HG02623 (cell line): ENCODE data around the gene PRKAR1A.
"Not testable (repeated sequence)": the region's sequence is repeated elsewhere in the genome, so short reads cannot be mapped to it uniquely, and the experiment has no call there.

Experiments
- ATAC-seq: cut with Tn5 transposase; IDR thresholded peaks from one replicate; pipeline ENCODE4 v1.9.1; 2021; ENCODE audit warnings: moderate library complexity; ENCODE audit not compliant: unreplicated experiment

Gene PRKAR1A

DNA sequence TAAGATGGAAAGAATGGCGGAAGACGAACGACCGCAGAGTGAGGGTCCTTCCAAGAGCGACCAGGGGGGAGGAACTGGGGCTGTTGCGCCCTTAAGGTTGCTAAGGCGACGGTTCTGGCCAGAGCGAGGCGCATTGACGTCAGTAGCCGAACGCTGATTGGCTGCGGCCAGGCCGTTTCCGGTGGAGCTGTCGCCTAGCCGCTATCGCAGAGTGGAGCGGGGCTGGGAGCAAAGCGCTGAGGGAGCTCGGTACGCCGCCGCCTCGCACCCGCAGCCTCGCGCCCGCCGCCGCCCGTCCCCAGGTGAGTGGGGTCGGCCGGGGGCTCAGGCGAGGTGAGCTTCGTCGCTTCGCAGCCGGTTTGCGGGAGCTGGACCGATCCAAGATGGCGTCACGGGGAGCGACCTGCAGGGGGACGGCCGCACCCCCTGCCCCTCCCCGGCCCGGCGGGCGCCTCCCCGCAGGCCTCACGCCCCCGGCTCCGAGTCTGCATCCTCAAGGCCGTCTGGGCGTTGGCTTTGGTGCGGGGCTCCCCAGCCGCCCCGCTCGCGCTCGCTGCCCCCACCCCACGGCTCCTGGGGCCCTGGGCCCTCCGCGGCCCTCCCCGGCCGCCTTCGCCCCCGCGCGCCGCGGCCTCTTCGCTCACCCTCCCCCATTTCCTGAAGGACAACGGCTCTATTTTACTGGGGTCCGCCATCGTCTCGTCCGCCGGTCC, at the start of gene PRKAR1A:
TSS of gene PRKAR1A (plus strand) at position 184 of the 713 bp plus-strand sequence. CDS start 2,970 bp downstream, outside the sequence.
- ATAC-seq, result peak; percentile 92

DNA sequence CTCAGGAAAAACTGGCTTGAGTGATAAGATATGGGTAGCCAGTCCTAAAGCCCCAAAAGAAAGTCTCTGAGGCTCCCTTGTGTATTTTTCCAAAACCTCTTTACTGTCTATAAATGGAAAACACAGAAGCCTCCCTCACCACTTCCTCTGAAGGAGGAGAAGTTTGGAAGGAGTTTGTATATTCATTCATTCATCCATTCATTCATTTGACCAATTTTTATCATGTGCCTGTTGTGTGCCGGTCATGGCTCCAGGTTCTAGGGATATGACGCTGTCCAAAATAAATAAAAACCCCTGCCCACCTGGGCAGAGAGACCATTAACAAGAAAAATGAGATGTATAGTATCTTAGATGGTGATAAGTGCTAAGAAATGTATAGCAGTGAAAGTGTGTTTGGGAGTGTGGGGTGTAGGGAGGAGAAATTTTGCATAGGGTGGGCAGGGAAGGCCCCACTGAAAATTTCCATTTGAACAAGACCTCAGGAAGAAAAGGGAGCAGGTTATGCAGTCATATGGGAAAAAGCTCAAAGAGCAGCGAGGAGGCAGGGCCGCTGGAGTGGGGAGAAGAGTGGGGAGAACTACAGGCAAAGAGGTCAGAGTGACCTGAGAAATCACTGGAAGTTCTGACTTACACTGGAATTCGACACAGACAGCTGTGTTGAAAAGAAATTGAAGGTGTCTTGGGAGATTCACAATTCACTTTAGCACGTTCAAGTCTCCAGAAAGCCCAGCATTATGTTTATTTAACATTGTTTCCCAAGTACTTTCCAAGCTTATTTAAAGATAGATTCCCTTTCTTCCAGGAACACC, 48.8 kb upstream of the PRKAR1A start:
- no peak for ATAC-seq

DNA sequence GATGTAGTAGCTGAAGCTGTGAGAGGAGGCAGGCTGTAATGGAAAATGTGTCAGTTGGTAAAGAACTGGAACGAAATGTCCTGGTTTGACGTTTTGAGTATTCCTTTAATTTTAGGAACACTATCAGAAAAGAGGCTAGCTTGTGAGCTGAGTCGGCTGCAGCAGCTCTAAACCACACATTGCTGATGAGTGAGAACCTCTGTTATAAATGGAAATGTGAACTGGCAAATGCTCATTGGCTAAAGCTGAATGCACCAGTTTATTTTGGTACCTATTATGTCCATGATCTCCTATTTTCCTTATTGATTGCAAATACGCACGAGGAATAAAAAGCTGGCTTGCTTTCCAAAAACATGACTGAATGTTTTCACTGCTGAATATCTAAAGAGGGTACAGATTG, 43.9 kb upstream of the PRKAR1A start:
- ATAC-seq, result no peak

DNA sequence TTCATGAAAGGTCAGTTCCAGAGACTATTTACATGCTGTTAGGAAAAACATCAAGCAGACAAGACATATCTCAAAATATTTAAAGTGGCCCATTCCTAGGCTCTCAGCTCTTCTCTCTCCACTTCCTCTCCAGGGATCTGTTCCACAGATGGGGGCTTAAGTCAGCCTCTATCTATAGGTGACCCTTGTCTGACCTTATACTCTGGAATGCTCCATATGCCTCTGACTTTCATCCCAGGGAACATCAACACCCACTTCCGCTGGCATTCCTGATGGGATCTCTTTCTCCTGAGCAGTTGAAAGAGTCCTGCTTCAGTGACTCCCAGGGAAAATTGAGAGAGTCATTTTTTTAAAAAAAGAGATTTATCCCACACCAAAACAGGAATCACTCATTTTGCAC, 43.4 kb upstream of the PRKAR1A start:
- ATAC-seq, result no peak

DNA sequence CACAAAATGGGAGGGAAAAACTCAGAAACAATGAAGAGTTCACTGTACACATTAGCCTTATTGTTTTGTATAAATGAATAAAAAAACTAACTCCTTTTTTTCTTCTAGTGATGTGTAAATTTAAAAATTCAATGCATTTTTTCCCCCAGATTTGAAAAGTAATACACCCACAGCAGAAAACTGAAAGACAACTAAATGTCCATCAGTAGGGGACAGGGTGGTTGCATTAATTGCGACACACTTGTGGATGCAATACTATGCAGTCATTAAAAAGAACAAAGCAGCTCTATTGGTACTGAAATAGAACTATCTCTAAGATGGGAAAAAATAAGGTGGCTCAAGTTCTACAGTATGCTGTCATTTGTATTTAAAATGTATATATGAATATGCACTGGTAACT, 41.3 kb upstream of the PRKAR1A start:
- ATAC-seq, result no peak

DNA sequence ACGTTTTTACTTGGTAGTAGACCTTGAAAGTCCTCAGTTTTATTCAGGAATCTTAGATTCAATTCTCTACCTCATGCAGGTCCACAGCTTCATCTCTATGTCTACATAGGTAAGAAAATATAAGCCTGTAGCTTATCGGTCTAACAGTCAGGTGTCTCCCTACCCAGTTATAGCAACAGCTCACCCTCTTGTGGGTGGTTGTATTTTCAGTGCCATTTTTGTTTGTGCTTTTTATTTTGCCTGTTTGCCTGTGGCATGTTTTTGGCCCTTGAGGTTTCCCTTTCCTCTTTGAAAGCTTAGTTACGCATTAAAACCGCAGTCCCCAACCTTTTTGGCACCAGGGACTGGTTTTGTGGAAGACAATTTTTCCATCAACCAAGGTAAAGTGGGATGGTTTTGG, 31.3 kb upstream of the PRKAR1A start:
- ATAC-seq, result no peak

DNA sequence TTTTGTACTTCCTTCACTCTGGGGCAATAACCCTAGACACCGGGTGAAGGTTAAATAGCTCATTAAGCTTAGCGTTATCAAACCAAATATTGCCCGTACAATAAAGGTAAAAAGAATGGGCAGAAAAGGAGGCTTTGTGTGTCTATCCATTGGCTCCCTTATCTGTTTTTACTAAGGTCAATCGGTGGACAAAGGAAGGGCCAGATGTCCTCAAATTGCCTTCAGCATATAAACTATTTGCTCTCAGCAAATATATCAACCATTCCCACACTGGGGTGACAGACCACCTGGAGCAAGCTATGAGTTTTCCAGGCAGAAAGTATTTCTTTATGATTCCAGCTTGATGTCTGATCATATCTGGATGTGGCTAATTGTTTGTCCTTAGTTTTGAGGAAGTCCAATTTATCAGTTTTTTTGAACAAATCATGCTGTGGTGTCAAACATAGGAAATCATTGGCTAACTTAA, 29.6 kb upstream of the PRKAR1A start:
- no peak for ATAC-seq

DNA sequence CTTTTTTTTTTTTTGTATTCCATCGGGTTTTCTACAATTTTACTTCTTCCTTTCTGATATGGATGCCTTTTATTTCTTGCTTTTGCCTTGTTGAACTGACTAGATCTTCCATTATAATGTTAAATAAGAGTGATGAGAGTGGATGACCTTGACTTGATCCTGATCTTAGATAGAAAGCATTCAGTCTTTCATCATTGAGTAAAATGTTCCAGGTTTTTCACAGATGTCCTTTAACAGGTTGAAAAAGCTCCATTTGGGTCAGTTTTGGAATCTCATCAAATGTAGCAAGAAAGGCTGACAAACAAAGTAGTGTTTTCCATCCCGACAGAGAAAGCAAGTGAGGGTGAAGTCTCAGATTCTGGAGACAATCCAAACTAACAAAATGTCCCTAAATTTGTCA, 27.8 kb upstream of the PRKAR1A start:
- no peak for ATAC-seq

DNA sequence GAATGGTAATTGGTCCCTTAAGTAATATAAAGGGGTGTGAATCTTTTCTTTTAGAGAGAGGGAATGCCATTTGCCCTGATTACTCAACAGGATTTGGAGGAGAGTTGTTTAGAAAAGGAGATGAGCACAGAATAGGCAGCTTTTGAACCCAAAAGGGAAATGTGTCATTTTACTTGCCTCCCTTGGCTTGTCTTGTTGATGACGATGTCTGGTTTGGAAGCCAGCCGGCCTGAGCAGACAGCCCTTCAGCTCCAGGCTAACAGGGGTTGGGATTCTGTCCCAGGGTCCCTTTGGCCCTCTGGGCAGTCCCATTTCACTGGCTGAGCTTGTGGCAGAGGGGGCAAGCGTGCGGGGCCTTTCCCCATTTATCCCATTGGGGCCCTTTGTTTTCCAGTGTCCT, 22.3 kb upstream of the PRKAR1A start:
- no peak for ATAC-seq

DNA sequence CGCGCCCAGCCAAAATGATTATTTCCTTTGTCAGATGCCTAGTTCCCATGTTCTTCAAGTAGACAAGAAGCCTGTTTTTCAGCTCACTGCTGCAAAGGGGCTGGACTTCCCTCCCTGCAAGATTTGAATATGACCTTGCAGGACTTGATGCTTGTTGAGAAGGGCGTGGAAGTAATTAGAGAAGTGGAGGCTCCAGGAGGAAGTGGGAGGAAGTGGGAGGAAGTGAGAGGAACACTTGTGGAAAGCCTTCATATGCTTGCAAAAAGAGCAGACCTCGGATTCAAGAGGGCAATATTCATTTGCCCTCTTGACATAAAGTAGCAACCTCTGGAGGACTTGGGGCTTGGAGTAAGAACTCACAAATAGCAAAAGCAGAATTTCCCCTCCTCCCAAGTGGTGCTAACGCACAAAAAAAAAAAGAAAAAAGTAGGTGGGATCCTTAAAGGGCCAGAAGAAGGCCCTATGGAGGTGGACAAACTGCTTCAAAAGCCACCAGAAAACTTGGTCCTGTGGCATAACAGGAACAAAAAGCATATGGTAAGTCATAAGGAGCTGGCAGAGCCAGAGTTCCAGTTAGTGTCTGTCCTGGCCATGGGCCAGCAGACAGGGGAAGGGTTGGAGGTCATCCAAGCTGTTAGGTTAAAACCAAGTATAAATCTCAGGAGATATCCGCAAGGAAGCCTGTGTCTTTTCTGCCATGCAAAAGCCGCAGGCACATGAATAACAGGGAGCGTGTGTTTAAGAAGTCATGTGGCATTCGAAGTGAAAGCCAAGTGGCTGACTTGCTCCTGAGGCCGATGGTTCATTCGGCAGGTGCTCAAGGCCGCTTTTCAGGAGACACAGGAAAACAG, 20.6 kb upstream of the PRKAR1A start:
- ATAC-seq, result no peak

DNA sequence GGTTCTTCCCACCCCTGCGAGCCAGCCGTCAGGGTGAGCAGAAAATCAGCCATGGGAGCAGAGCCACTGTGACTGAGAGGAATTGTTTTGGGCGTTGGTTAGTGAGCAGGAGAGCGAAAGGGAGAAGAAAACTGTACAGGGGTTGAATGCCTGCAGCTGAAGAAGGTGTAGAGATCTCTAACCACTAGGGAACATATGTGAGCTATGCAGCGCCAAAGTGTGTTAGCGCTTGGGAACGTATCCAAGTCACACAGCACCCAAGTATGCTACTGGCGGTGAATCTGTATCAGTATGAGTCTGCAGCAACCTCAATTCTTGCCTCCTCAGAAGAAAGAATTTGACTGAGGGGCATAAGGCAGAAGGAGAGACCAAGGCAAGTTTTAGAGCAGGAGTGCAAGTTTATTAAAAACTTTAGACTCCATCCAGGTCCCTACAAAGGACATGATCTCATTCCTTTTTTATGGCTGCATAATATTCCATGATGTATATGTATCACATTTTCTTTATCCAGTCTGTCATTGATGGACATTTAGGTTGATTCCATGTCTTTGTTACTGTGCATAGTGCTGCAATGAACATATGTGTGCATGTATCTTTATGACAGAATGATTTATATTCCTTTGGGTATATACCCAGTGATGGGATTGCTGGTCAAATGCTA, 19.7 kb upstream of the PRKAR1A start:
- ATAC-seq, result not testable (repeated sequence)

DNA sequence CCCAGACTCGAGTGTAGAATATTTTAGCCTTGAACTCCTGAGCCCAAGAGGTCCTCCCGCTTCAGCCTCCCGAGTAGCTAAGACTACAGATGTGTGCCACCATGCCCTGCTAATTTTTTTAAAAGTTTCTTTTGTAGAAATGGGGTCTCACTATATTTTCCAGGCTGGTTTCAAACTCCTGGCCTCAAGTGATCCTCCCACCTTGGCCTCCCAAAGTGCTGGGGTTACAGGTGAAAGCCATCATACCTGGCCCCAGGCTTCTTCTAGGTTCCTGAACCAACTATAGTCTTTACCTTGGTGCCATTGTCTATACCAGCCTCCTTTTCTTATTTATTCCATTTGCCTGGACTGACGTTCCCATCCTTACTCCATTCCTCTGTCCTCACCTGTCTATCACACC, 17.1 kb upstream of the PRKAR1A start:
- no peak for ATAC-seq

DNA sequence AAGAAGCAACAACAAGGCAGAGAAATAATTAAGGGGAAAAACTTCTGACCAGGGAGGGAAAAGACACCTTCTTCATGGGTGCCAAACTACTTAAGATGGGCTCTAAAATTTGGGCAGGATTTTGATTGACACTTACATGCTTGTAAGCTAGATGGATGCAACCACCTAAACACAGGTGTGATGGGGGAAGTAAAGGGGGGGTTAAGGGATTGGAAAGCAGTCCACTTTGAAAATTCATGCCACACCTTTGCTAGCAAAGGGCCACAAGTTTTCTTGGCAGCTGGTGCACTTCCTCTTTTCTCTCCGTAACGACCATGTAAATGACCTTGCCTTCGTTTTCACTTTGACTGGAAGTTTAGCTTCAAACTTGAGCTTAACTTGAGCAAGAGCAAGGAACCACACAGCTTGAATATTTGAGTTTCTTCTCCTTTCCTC, 14.3 kb upstream of the PRKAR1A start:
- peak; percentile 90 for ATAC-seq

DNA sequence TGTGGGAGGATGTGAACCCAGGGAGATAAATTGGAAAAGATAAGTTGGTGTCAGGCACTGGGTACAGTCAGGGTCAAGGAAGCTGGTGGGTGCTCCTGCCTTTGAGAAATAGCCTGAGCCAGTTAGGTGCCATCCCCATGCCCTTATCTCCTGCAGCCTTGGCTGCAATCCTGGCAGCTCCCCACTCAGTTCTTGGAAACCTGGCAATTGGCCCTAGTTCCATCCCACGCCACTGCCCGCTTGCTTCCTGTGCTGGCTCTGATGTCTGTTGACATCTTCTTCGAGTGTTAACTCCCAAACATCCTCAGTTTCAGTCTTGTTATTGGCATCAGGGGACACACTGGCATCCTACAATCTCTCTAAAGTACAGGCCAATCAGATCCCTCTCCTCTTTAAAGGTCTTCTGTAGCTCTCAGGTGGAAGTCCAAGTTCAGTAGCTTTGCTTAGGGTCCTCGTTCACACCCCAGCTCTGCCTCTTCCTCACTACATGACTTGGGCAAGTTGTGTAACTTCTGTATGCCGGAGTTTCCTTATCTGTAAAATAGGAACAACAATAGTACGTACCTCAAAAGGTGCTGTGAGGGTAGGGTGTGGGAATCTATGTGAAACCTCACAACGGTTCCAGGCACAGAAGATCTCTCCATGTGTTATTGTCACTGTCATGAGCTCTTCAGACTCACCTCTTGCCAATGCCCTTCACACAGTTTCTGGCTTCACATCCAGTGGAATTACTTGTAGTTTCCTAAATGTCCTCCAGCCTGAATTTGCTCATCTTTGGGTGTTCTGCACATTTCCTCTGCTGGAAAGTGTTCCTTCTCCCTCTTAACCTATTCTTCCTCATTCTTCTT, 13.5 kb upstream of the PRKAR1A start:
- peak; percentile 24 for ATAC-seq

DNA sequence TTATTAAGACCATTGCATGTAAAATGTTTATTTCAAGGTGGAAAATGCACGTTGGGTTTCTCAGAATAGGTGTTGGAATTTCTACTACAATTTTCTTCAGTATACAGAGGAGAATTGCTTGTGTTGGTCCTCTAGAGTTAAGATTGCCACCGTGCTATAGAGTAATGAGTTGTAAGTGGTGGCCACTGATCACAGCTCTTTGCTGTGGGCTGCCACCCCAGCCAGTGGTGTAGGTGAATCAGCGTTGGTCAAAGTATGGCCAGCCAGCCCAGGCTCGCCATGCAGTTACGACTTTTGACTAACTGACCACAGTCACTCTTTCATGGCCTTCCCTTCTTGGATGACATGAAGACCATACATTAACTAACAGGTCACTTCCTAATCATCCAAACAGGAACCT, 12.6 kb upstream of the PRKAR1A start:
- ATAC-seq, result no peak

DNA sequence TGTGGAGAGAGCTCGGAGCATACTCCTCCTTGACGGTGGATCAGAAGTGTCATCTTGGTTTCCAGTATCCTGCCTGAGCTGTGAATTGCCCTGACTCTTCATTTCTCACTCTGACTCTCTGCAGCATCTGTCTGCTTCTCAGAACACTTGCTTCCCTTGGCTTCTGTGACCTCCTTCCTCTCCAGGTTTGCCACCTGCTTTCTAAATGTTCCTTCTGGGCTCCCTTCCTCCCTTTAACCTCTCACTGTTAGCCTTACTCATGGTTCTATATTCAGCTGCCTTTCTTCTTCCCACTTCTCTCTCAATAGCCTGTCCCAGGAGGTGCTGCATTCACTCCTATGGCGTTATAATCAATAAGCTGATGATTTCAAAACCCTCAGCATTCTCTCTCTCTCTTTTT, 11.2 kb upstream of the PRKAR1A start:
- ATAC-seq, result no peak

DNA sequence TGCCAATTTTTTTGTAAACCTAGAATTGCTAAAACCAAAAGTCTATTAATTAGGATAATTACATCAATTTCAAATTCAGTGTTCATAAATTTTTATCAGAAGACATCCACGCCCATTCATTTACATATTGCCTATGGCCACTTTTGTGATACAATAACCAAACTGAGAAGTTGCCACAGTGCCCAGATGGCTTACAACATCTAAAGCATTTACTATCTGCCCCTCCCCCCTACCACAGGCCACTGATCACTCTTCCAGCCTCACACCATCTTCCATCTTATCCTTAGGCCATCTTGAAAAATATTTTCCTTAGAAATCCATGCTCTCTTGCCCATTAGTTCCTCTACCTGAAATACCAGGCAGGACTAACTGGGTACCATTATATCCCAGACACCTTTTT, 6.3 kb upstream of the PRKAR1A start:
- ATAC-seq, result no peak

DNA sequence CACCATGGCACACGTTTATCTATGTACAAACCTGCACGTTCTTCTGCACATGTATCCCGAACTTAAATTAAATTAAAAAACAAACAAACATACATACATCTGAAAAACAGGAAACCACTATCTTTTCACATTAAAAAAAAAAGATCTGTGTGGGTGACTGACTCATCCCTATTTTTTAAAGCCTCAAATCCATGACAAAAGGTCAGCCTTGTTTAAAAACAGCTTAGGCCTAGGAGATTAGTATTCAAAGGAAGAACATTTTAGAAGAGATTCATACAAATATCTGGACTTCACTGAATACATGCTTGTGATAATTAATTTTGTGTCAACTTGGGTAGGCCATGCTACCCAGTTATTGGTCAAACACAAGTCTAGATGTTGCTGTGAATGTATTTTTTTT, 4.7 kb upstream of the PRKAR1A start:
- no peak for ATAC-seq

DNA sequence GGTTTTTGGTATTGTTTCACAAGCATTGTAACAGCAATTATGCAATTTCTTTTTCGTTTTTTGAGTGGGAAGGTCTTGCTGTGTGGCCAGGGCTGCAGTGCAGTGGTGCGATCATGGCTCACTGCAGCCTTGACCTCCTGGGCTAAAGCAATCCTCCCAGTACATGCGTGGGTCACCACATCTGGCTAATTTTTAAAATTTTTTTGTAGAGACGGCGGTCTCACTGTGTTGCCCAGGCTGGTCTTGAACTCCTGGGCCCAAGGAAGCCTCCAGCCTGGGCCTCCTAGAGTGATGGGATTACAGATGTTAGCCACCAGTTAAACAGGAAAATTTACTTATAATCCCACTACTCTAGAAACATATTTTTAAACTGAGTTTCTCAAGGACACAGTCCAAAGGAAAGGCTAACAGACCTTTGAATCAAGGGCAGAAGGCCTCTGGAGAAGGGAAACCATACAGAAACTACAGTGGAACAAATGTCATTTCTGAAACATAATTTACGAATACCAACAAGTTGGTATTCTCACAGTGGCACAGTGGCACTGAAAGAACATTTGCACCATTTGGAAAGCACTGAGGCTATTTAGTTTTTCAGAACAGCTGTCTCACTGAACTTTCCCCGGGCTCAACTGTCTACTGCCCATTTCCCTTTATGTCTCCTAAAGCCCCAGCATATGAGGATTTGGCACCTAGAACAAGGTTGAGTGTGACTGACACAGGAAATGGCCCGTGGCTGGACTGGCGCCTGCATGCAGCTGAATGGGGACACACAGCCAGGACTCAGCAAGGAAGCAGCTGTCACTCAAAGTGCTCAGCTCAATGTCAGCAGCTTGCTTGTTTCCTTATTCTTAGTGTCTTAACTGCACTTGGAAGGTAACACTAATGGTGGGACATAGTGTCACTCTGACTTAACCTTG, 2.8 kb upstream of the PRKAR1A start:
- no peak for ATAC-seq
